K562 (cell line): Measurements from ENCODE around the gene FABP3. TPM values are rescaled to one million over a fixed set of nuclear protein-coding genes. Genes with fewer than 3 reads are reported as not detected.
A peak's percentile ranks its signal among the peaks of the same experiment; 100 is the strongest.

Experiments used
- ARID2 ChIP-seq: fragments of 450-650 bp; IDR thresholded peaks from 2 replicates; pipeline ENCODE4 v1.6.1; 2017; ENCODE audit warnings: antibody characterized with exemption, mild to moderate bottlenecking
- CAMTA2 ChIP-seq: fragments of 250-450 bp; sonication (Bioruptor Pico); conservative IDR thresholded peaks from 2 replicates; pipeline ENCODE4 v1.5.1; 2022
- DDX20 ChIP-seq: fragments of 450-650 bp; IDR thresholded peaks from 2 replicates; pipeline ENCODE4 v1.6.1; 2016; ENCODE audit warnings: missing genetic modification characterization, low read depth, mild to moderate bottlenecking, missing compliant biosample characterization, moderate library complexity
- FOS ChIP-seq: IDR thresholded peaks from 3 replicates; pipeline ENCODE4 v1.6.1; 2011; ENCODE audit not compliant: insufficient read length; ENCODE audit errors: extremely low read depth
- GABPB1 ChIP-seq: sonication (generic); formaldehyde crosslinking; IDR thresholded peaks from 2 replicates; pipeline ENCODE4 v1.8.0; 2022; ENCODE audit warnings: mild to moderate bottlenecking, missing genetic modification reagents
- ILK ChIP-seq: fragments of 450-650 bp; IDR thresholded peaks from 2 replicates; pipeline ENCODE4 v1.6.1; 2016; ENCODE audit warnings: missing genetic modification characterization, low read depth, mild to moderate bottlenecking, missing compliant biosample characterization, moderate library complexity, borderline replicate concordance
- KAT2B ChIP-seq: IDR thresholded peaks from one replicate; pipeline ENCODE4 v1.6.1; 2012; ENCODE audit warnings: low read depth, mild to moderate bottlenecking, control low read depth, inconsistent platforms, low read length, moderate library complexity
- L3MBTL2 ChIP-seq: fragments of 450-650 bp; IDR thresholded peaks from 2 replicates; pipeline ENCODE4 v1.6.1; 2016; ENCODE audit warnings: mild to moderate bottlenecking, moderate library complexity
- PHF8 ChIP-seq: fragments of 200-600 bp; sonication (generic); IDR thresholded peaks from 2 replicates; pipeline ENCODE4 v1.6.1; 2012; ENCODE audit warnings: mixed run types, mild to moderate bottlenecking, inconsistent platforms, low read length, moderate library complexity, borderline replicate concordance
- RBFOX2 ChIP-seq: fragments of 200-400 bp; formaldehyde crosslinking; IDR thresholded peaks from 2 replicates; pipeline ENCODE4 v1.6.1; 2017; ENCODE audit warnings: low read depth, mild to moderate bottlenecking, low read length, moderate library complexity
- RBM17 ChIP-seq: fragments of 200-400 bp; formaldehyde crosslinking; IDR thresholded peaks from 2 replicates; pipeline ENCODE4 v1.6.1; 2017; ENCODE audit warnings: low read depth, mild to moderate bottlenecking, low read length, borderline replicate concordance
- SIN3B ChIP-seq: fragments of 450-650 bp; IDR thresholded peaks from 2 replicates; pipeline ENCODE4 v1.6.1; 2017; ENCODE audit warnings: low read depth, mild to moderate bottlenecking, moderate library complexity
- SP2 ChIP-seq: IDR thresholded peaks from 2 replicates; pipeline ENCODE4 v1.6.1; 2011; ENCODE audit warnings: mild to moderate bottlenecking, low read depth, low read length, moderate library complexity; ENCODE audit not compliant: poor library complexity, severe bottlenecking; ENCODE audit errors: extremely low read depth
- ZNF175 ChIP-seq: fragments of 200-800 bp; sonication (Bioruptor generic); IDR thresholded peaks from 2 replicates; pipeline ENCODE4 v1.6.1; 2016; ENCODE audit warnings: low read depth, mild to moderate bottlenecking, missing genetic modification characterization, missing compliant biosample characterization
- ZNF239 ChIP-seq: fragments of 250-450 bp; sonication (Bioruptor Pico); IDR thresholded peaks from 2 replicates; pipeline ENCODE4 v1.4.0; 2020; ENCODE audit warnings: mild to moderate bottlenecking
- ZNF75A ChIP-seq: fragments of 450-650 bp; formaldehyde crosslinking; IDR thresholded peaks from 2 replicates; pipeline ENCODE4 v1.4.0; 2020; ENCODE audit warnings: mild to moderate bottlenecking
- polyA plus RNA-seq, 8 experiments: library from polyadenylated mRNA; depleted of rRNA in 4 of 8; stranded (reverse) in 5 of 8; unstranded in 3 of 8; fragments of >200 nt; fragmentation: Nextera tagmentation in 2 of 8; fragmentation: Illumina TruSeq in 1 of 8; extraction: Ambion mirVana in 2 of 8; extraction: Trizol in 1 of 8; gene quantifications; 2 replicates each; pipeline versions ENCODE4 v1.2.1 to v1.2.3, GENCODE V29; 2011 to 2014; ENCODE audit warnings: inconsistent platforms in 1 of 8, missing spikeins in 1 of 8
- total RNA-seq, 7 experiments: library from RNA; depleted of rRNA in 6 of 7; stranded (reverse); fragments of >200 nt in 6 of 7; fragmentation: Illumina TruSeq in 2 of 7; extraction: Trizol in 2 of 7; gene quantifications; 2 replicates each; pipeline versions ENCODE4 v1.2.1 to v1.2.3, GENCODE V29; 2011 to 2021; ENCODE audit warnings: low replicate concordance in 1 of 7
- TF ChIP-seq, protein P1 (sequence below), 2 experiments: fragments of 450-650 bp; IDR thresholded peaks; 2 replicates each; pipeline ENCODE4 v1.6.1; 2016
- TF ChIP-seq, protein P2 (sequence below): fragments of 150-350 bp; conservative IDR thresholded peaks from 2 replicates; pipeline ENCODE4 v1.6.1; 2014; ENCODE audit warnings: low read length
- TF ChIP-seq, protein P3 (sequence below): fragments of 150-350 bp; IDR thresholded peaks from 2 replicates; pipeline ENCODE4 v1.6.1; 2014; ENCODE audit warnings: low read depth, mild to moderate bottlenecking, low read length, borderline replicate concordance

The FABP3 gene
- total and polyA plus RNA-seq, 9 of the 15 experiments (the other 6 are each of a cell fraction or from before 2014, with no cell fraction given) = 0.22 TPM; not detected in 8

DNA sequence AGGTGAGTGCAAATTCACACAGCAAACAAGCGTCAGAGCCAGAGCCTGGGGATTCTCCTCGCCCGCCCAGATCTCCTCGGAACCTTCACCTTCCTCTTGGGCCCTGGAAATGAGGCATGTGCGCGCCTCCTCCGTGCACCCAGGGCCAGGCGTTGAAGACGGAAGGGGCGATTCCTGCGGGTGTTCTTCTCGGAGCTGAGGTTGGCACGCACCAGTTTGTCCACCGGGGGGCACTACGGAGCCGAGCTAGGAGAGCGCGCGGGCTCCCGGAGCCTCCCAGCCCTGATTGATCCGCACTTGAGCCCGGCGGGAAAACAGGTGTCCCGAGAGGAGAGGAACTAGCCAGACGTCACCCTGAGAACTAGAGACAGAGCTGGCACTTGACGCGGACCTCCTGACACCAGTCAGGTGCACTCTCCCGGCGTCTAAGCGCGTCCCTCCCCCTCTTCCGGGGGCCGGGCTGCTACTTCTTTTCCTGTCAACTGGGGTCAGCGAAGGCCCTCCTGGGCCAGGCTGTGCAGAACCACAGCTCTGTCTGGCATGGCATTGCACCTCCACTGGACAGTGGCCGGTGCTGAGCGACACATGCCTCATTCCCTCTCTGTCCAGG is 21.8 kb upstream of the FABP3 start (continued):
- no peak for TF ChIP-seq ILK
- TF ChIP-seq ZNF175 (CRISPR knock-in tag) = no peak
- no peak for TF ChIP-seq RBFOX2
- TF ChIP-seq, protein P1, sequence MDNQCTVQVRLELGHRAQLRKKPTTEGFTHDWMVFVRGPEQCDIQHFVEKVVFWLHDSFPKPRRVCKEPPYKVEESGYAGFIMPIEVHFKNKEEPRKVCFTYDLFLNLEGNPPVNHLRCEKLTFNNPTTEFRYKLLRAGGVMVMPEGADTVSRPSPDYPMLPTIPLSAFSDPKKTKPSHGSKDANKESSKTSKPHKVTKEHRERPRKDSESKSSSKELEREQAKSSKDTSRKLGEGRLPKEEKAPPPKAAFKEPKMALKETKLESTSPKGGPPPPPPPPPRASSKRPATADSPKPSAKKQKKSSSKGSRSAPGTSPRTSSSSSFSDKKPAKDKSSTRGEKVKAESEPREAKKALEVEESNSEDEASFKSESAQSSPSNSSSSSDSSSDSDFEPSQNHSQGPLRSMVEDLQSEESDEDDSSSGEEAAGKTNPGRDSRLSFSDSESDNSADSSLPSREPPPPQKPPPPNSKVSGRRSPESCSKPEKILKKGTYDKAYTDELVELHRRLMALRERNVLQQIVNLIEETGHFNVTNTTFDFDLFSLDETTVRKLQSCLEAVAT (IDR thresholded peaks at IDR 0.05) = no peak
- TF ChIP-seq KAT2B = no peak
- TF ChIP-seq GABPB1 = no peak
- no peak for TF ChIP-seq CAMTA2 (CRISPR knock-in tag)
- no peak for TF ChIP-seq SIN3B
- no peak for TF ChIP-seq SP2
- no peak for TF ChIP-seq ZNF239 (CRISPR knock-in tag)
- TF ChIP-seq DDX20 = no peak
- TF ChIP-seq, protein P2, sequence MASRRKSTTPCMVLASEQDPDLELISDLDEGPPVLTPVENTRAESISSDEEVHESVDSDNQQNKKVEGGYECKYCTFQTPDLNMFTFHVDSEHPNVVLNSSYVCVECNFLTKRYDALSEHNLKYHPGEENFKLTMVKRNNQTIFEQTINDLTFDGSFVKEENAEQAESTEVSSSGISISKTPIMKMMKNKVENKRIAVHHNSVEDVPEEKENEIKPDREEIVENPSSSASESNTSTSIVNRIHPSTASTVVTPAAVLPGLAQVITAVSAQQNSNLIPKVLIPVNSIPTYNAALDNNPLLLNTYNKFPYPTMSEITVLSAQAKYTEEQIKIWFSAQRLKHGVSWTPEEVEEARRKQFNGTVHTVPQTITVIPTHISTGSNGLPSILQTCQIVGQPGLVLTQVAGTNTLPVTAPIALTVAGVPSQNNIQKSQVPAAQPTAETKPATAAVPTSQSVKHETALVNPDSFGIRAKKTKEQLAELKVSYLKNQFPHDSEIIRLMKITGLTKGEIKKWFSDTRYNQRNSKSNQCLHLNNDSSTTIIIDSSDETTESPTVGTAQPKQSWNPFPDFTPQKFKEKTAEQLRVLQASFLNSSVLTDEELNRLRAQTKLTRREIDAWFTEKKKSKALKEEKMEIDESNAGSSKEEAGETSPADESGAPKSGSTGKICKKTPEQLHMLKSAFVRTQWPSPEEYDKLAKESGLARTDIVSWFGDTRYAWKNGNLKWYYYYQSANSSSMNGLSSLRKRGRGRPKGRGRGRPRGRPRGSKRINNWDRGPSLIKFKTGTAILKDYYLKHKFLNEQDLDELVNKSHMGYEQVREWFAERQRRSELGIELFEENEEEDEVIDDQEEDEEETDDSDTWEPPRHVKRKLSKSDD = no peak
- no peak for TF ChIP-seq FOS
- TF ChIP-seq, protein P3, sequence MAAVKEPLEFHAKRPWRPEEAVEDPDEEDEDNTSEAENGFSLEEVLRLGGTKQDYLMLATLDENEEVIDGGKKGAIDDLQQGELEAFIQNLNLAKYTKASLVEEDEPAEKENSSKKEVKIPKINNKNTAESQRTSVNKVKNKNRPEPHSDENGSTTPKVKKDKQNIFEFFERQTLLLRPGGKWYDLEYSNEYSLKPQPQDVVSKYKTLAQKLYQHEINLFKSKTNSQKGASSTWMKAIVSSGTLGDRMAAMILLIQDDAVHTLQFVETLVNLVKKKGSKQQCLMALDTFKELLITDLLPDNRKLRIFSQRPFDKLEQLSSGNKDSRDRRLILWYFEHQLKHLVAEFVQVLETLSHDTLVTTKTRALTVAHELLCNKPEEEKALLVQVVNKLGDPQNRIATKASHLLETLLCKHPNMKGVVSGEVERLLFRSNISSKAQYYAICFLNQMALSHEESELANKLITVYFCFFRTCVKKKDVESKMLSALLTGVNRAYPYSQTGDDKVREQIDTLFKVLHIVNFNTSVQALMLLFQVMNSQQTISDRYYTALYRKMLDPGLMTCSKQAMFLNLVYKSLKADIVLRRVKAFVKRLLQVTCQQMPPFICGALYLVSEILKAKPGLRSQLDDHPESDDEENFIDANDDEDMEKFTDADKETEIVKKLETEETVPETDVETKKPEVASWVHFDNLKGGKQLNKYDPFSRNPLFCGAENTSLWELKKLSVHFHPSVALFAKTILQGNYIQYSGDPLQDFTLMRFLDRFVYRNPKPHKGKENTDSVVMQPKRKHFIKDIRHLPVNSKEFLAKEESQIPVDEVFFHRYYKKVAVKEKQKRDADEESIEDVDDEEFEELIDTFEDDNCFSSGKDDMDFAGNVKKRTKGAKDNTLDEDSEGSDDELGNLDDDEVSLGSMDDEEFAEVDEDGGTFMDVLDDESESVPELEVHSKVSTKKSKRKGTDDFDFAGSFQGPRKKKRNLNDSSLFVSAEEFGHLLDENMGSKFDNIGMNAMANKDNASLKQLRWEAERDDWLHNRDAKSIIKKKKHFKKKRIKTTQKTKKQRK = no peak
- TF ChIP-seq RBM17 = no peak
- TF ChIP-seq ZNF75A (CRISPR knock-in tag) = no peak
- TF ChIP-seq ARID2 = peak; percentile 70; the same call in 1 of the 2 replicates
- peak; percentile 56 for TF ChIP-seq L3MBTL2
- TF ChIP-seq PHF8 = no peak
